Transverse colon (tissue), 4 donors: ENCODE measurements around the gene RSPO3. TPM values are rescaled to one million over a fixed set of nuclear protein-coding genes. Genes with fewer than 3 reads are reported as not detected.

Source experiments
- DNase-seq: peaks from one replicate; pipeline ENCODE4 v3.0.0-alpha.2; 2019
- H3K27ac ChIP-seq, 4 donors: fragments of 200-600 bp; sonication (generic); 2 replicates each; pipeline ENCODE4 v1.5.1; 2016 to 2018; ENCODE audit warnings: inconsistent platforms in 4 of 4
- H3K27me3 ChIP-seq: fragments of 200-600 bp; sonication (generic); 2 replicates; pipeline ENCODE4 v1.5.1; 2017; ENCODE audit warnings: inconsistent platforms
- H3K36me3 ChIP-seq, 4 donors: fragments of 200-600 bp; sonication (generic); 2 replicates each; pipeline ENCODE4 v1.5.1; 2017 to 2019; ENCODE audit warnings: inconsistent platforms in 4 of 4
- H3K4me1 ChIP-seq, 4 donors: fragments of 200-600 bp; sonication (generic); 2 replicates each; pipeline ENCODE4 v1.5.1; 2017 to 2020; ENCODE audit warnings: inconsistent platforms in 4 of 4
- H3K4me3 ChIP-seq, 4 donors: fragments of 200-600 bp; sonication (generic); 1 replicate in 1 of 4; 2 replicates in 3 of 4; pipeline versions ENCODE4 v1.5.1 to v1.6.1; 2017 to 2019; ENCODE audit warnings: inconsistent platforms in 4 of 4
- H3K9me3 ChIP-seq, 2 donors: fragments of 200-600 bp; sonication (generic); 2 replicates each; pipeline ENCODE4 v1.5.1; 2017 to 2019; ENCODE audit warnings: inconsistent platforms in 2 of 2
- CTCF ChIP-seq, 5 experiments: fragments of 200-600 bp in 3 of 5; fragments of 450-650 bp in 2 of 5; sonication (generic) in 3 of 5; IDR thresholded peaks; 1 replicate in 2 of 5; 2 replicates in 3 of 5; pipeline ENCODE4 v1.5.1; 2016 to 2017; ENCODE audit warnings: antibody characterized with exemption in 5 of 5, inconsistent platforms in 3 of 5, mild to moderate bottlenecking in 2 of 5, moderate library complexity in 1 of 5
- EP300 ChIP-seq: sonication (generic); formaldehyde crosslinking; IDR thresholded peaks from one replicate; pipeline ENCODE4 v1.6.1; 2017; ENCODE audit warnings: antibody characterized with exemption, low read depth
- POLR2A ChIP-seq: fragments of 450-650 bp; IDR thresholded peaks from one replicate; pipeline ENCODE4 v1.6.1; 2016; ENCODE audit warnings: antibody characterized with exemption, mild to moderate bottlenecking, moderate library complexity
- POLR2AphosphoS5 ChIP-seq, 3 donors: sonication (generic); formaldehyde crosslinking; IDR thresholded peaks; one replicate each; pipeline ENCODE4 v1.6.1; 2016; ENCODE audit warnings: antibody characterized with exemption in 3 of 3
- WGBS, 2 donors: methylation state at CpG; one replicate each; pipeline ENCODE4 v1.1.5; 2018; ENCODE audit warnings: low coverage in 1 of 2; 5-methylcytosine and 5-hydroxymethylcytosine counted together
- in situ Hi-C, 4 donors: fragments of 200-750 bp; cut with MboI; loops; one replicate each; pipeline versions ENCODE4 v1.15.0 to v1.15.1; 2017; ENCODE audit warnings: low sequenced_read_pairs in 3 of 4, low pct_ligation_motif_present in 1 of 4, low pct_unique_long_range_greater_than_20kb in 1 of 4
- intact Hi-C: fragments of 100-400 bp; cut with DNase I; formaldehyde crosslinking; loops from one replicate; pipeline ENCODE4 v1.15.1; 2023; ENCODE audit warnings: low total_unique reads
- total RNA-seq, 4 donors: library from RNA; depleted of rRNA; stranded (reverse); fragments of >200 nt; gene quantifications; one replicate each; pipeline ENCODE4 v1.1.0, GENCODE V29; 2016

RSPO3 gene
- total RNA-seq, 4 donors from 2014 or later, result 0.80 to 5.2 (median 2.7) TPM

GRCh38 chr6:127185437-127185995 lies 67.0 kb downstream of the RSPO3 start:
- intact Hi-C loops (no loop called here), in situ Hi-C loops (no loop called here)
- no peaks in the 10 kb centered on the region for H3K4me1 ChIP-seq
- 68 to 72% methylated on average over 3 of the region's 3 CpGs for WGBS, 2 donors
- H3K27me3 ChIP-seq, result no peaks in the 10 kb centered on the region
- no peak overlapping the region for H3K4me3 ChIP-seq
- H3K36me3 ChIP-seq, result no peaks in the 10 kb centered on the region
- no peak for DNase-seq
- no peak for TF ChIP-seq POLR2AphosphoS5 (IDR thresholded peaks at IDR 0.05)
- TF ChIP-seq POLR2A, result no peak
- no peak for TF ChIP-seq CTCF (IDR thresholded peaks at IDR 0.05)
- TF ChIP-seq EP300, result no peak
- H3K9me3 ChIP-seq, result no peaks in the 10 kb centered on the region
- no peak overlapping the region for H3K27ac ChIP-seq

DNA sequence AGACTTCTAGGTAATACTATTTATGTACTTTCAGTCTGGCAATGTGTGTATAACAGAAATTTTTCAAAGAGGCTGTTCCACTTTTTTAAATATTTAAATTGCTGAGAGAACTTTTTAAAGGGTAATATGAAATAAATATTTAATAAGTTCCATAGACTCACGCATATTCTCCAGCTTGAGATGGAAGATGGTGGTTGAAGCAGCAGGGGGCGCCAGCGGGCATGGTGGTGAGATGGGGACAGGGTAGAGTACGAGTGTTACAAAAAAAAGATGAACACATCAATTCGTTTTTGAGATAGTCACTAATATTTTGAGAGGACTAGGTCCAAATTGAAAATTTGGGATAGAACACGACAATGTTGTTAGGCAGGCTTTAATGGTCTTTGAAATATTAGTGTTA lies 68.4 kb downstream of the RSPO3 start:
- DNase-seq, result peak; percentile 53
- Histone ChIP-seq H3K4me3 (no peak overlapping the region), H3K4me1 (no peaks in the 10 kb centered on the region), H3K27ac (no peak overlapping the region), H3K9me3 (no peaks in the 10 kb centered on the region), H3K36me3 (no peaks in the 10 kb centered on the region), H3K27me3 (no peaks in the 10 kb centered on the region)
- in situ Hi-C loops (no loop called here), intact Hi-C loops (no loop called here)
- TF ChIP-seq CTCF (IDR thresholded peaks at IDR 0.05) (peak in 4 of 5 experiments; percentile 23 to 40 (median 34)), POLR2A (no peak)
- 39 to 64% methylated on average over 6 of the region's 6 CpGs for WGBS, 2 donors

DNA sequence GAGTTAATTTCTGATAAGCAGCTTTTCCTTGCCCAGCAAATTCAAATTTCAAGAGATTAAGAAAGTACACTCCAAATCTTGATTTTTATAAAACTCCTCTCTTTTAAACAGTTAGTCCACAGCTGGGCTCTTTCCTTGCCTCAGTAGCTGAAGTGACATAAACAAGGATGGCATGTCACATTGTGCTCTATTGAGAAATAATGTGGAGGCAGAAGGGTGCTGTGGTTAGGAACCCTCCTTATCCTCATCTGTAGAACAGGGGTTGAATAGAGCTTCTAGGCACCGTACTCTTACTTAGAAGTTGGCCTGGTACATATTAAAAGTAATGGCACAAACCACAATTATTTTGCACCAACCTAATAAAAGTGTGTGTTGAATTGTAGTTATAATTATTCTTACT lies 70.3 kb downstream of the RSPO3 start:
- no peak overlapping the region for H3K27ac ChIP-seq

DNA sequence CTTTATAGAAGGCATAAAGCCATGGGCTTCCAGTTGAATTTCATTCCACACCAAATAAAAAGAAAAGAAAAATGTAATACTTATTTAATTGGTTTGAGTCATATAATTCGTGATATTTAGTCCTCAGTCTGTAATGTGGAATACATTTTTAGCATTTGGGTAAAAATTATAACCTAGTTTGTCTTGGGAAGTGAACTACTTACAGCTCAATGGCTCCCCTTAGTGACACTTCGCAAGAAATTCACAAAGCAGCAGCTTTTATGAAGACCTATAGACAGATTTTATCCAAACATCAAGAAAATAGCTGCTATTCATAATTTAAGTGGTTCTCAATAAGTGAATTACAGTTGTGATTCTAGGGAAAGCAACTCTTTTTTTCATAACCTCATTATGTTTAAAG lies 72.1 kb downstream of the RSPO3 start:
- WGBS, 2 donors, result 23 to 32% methylated on average over 2 of the region's 2 CpGs
- Histone ChIP-seq H3K27ac (no peak overlapping the region), H3K4me3 (no peak overlapping the region), H3K36me3 (no peaks in the 10 kb centered on the region), H3K4me1 (peaks cover 0 to 6% (median 0%) of the 10 kb centered on the region in 4 donors), H3K27me3 (no peaks in the 10 kb centered on the region), H3K9me3 (no peaks in the 10 kb centered on the region)
- intact Hi-C loops (no loop called here), in situ Hi-C loops (no loop called here)
- DNase-seq, result no peak
- TF ChIP-seq CTCF (IDR thresholded peaks at IDR 0.05) (peak in 2 of 5 experiments; percentile 10 to 25), EP300 (no peak)

More for the DNA sequence above, 70.3 kb downstream of the RSPO3 start:
- TF ChIP-seq POLR2A, result no peak
- no peak for TF ChIP-seq EP300
- TF ChIP-seq CTCF (IDR thresholded peaks at IDR 0.05), result no peak
- TF ChIP-seq POLR2AphosphoS5 (IDR thresholded peaks at IDR 0.05), result no peak
- Histone ChIP-seq H3K9me3 (no peaks in the 10 kb centered on the region), H3K4me3 (no peak overlapping the region), H3K4me1 (peaks cover 0 to 6% (median 0%) of the 10 kb centered on the region in 4 donors), H3K27me3 (no peaks in the 10 kb centered on the region), H3K36me3 (no peaks in the 10 kb centered on the region)
- intact Hi-C loops (no loop called here), in situ Hi-C loops (no loop called here)
- DNase-seq, result no peak
- 67 to 86% methylated on average over 1 of the region's 1 CpG for WGBS, 2 donors
